GM18951 (cell line): ENCODE measurements around the gene EOMES.

Source experiments
- POLR2A ChIP-seq: IDR thresholded peaks from 4 replicates; pipeline ENCODE4 v1.6.1; 2011; ENCODE audit warnings: mild to moderate bottlenecking; ENCODE audit not compliant: insufficient read length, insufficient read depth; ENCODE audit errors: extremely low read depth
- in situ Hi-C: fragments of 300-500 bp; cut with MboI; formaldehyde crosslinking; loops from one replicate; pipeline ENCODE4 v1.12.0; 2022; ENCODE audit warnings: low sequenced_read_pairs, mixed read lengths, inconsistent platforms; ENCODE audit not compliant: unreplicated experiment

Gene EOMES

GRCh38 chr3:27686642-27687041, 35.5 kb downstream of the EOMES start:
- in situ Hi-C loops, result loop anchor here (25.0 kb wide), 1 partner anchor 549 kb away; no protein-coding TSS in a partner anchor

GRCh38 chr3:27685474-27685873, 36.6 kb downstream of the EOMES start:
- in situ Hi-C loops, result loop anchor here (25.0 kb wide), 1 partner anchor 548 kb away; no protein-coding TSS in a partner anchor

More at GRCh38 chr3:27686642-27687041, 35.5 kb downstream of the EOMES start:
- no peak for TF ChIP-seq POLR2A

GRCh38 chr3:27684302-27684701, 37.8 kb downstream of the EOMES start:
- no peak for TF ChIP-seq POLR2A
- in situ Hi-C loops, result loop anchor here (25.0 kb wide), 1 partner anchor 547 kb away; no protein-coding TSS in a partner anchor

More at GRCh38 chr3:27685474-27685873, 36.6 kb downstream of the EOMES start:
- TF ChIP-seq POLR2A, result no peak

- in situ Hi-C loops, result loop anchor here (25.0 kb wide), 1 partner anchor 544 kb away; no protein-coding TSS in a partner anchor
Observed at GRCh38 chr3:27681249-27681748, 40.8 kb downstream of the EOMES start.

GRCh38 chr3:27680517-27681246, 41.4 kb downstream of the EOMES start:
- in situ Hi-C loops, result loop anchor here (25.0 kb wide), 1 partner anchor 543 kb away; no protein-coding TSS in a partner anchor
- TF ChIP-seq POLR2A, result no peak

More at GRCh38 chr3:27681249-27681748, 40.8 kb downstream of the EOMES start:
- no peak for TF ChIP-seq POLR2A

- in situ Hi-C loops, result loop anchor here (10.0 to 25.0 kb wide), 2 partner anchors 375 to 542 kb away; no protein-coding TSS in a partner anchor
Observed at GRCh38 chr3:27679691-27680090, 42.4 kb downstream of the EOMES start.

GRCh38 chr3:27678234-27678633, 43.9 kb downstream of the EOMES start:
- TF ChIP-seq POLR2A, result no peak
- in situ Hi-C loops, result loop anchor here (10.0 to 25.0 kb wide), 2 partner anchors 373 to 541 kb away; no protein-coding TSS in a partner anchor

More at GRCh38 chr3:27679691-27680090, 42.4 kb downstream of the EOMES start:
- TF ChIP-seq POLR2A, result no peak

- in situ Hi-C loops, result loop anchor here (10.0 to 25.0 kb wide), 2 partner anchors 373 to 540 kb away; no protein-coding TSS in a partner anchor
- TF ChIP-seq POLR2A, result no peak
Observed at GRCh38 chr3:27677565-27677964, 44.6 kb downstream of the EOMES start.

- TF ChIP-seq POLR2A, result no peak
- in situ Hi-C loops, result loop anchor here (10.0 to 25.0 kb wide), 2 partner anchors 370 to 538 kb away; no protein-coding TSS in a partner anchor
Observed at GRCh38 chr3:27675287-27675686, 46.8 kb downstream of the EOMES start.

- TF ChIP-seq POLR2A, result no peak
- in situ Hi-C loops, result loop anchor here (10.0 kb wide), 1 partner anchor 369 kb away; no protein-coding TSS in a partner anchor
Observed at GRCh38 chr3:27673701-27674100, 48.4 kb downstream of the EOMES start.

GRCh38 chr3:27671101-27671500, 51.0 kb downstream of the EOMES start:
- in situ Hi-C loops, result loop anchor here (10.0 kb wide), 1 partner anchor 366 kb away; no protein-coding TSS in a partner anchor
- TF ChIP-seq POLR2A, result no peak

- in situ Hi-C loops, result loop anchor here (10.0 kb wide), 1 partner anchor 366 kb away; no protein-coding TSS in a partner anchor
Observed at GRCh38 chr3:27670619-27671018, 51.5 kb downstream of the EOMES start.

GRCh38 chr3:27669591-27669990, 52.5 kb downstream of the EOMES start:
- TF ChIP-seq POLR2A, result no peak
- in situ Hi-C loops, result no loop called here

More at GRCh38 chr3:27670619-27671018, 51.5 kb downstream of the EOMES start:
- no peak for TF ChIP-seq POLR2A

GRCh38 chr3:27667751-27668150, 54.4 kb downstream of the EOMES start:
- no peak for TF ChIP-seq POLR2A

GRCh38 chr3:27666708-27667107, 55.4 kb downstream of the EOMES start:
- no peak for TF ChIP-seq POLR2A
- in situ Hi-C loops, result no loop called here

More at GRCh38 chr3:27667751-27668150, 54.4 kb downstream of the EOMES start:
- in situ Hi-C loops, result no loop called here
